ENCODE data around the gene ALG1L2. TPM values are rescaled to one million over a fixed set of nuclear protein-coding genes. Genes with fewer than 3 reads are reported as not detected.
"Not testable (repeated sequence)": the region's sequence is repeated elsewhere in the genome, so short reads cannot be mapped to it uniquely, and the experiment has no call there.

ALG1L2 gene
- total and polyA plus RNA-seq, 10 donors: 0.74 to 2.4 (median 1.8) TPM; not detected in 6

GRCh38 chr3:130125406-130125805 is 43.8 kb downstream of the ALG1L2 start:
- H3K4me1 ChIP-seq; H3K27me3 ChIP-seq (replicated peaks in 1 of 7); DNase-seq; H3K27ac ChIP-seq; H3K4me3 ChIP-seq; intact Hi-C loops (cut with DNase I; ENCODE audit: low total_unique reads); H3K9me3 ChIP-seq; H3K36me3 ChIP-seq: not testable (repeated sequence)
- WGBS, 5 donors: 70 to 97% (median 75%) methylated on average over 2 of the region's 2 CpGs

- H3K9me3 ChIP-seq; H3K36me3 ChIP-seq; H3K4me1 ChIP-seq; DNase-seq; H3K4me3 ChIP-seq; intact Hi-C loops (cut with DNase I; ENCODE audit: low total_unique reads); H3K27ac ChIP-seq; H3K27me3 ChIP-seq (replicated peaks in 1 of 7): not testable (repeated sequence)
- 77 to 86% (median 83%) methylated on average over 7 of the region's 7 CpGs for WGBS, 5 donors
Measured at GRCh38 chr3:130136337-130136736, 54.7 kb downstream of the ALG1L2 start.

- H3K36me3 ChIP-seq; intact Hi-C loops (cut with DNase I; ENCODE audit: low total_unique reads); H3K4me1 ChIP-seq; H3K27ac ChIP-seq; H3K4me3 ChIP-seq; H3K9me3 ChIP-seq; DNase-seq; H3K27me3 ChIP-seq (replicated peaks in 1 of 7): not testable (repeated sequence)
- 82 to 94% (median 86%) methylated on average over 2 of the region's 2 CpGs for WGBS, 5 donors
Measured at GRCh38 chr3:130137685-130138084, 56.1 kb downstream of the ALG1L2 start.

- WGBS, 5 donors: 80 to 88% (median 85%) methylated on average over 6 to 8 of the region's 8 CpGs
Measured at GRCh38 chr3:130138992-130139391, 57.4 kb downstream of the ALG1L2 start.

GRCh38 chr3:130140756-130141155 is 59.1 kb downstream of the ALG1L2 start:
- H3K36me3 ChIP-seq; H3K27ac ChIP-seq; H3K4me3 ChIP-seq; H3K9me3 ChIP-seq; H3K4me1 ChIP-seq; intact Hi-C loops (cut with DNase I; ENCODE audit: low total_unique reads); H3K27me3 ChIP-seq (replicated peaks in 1 of 7); DNase-seq: not testable (repeated sequence)
- 55 to 84% (median 76%) methylated on average over 16 of the region's 16 CpGs for WGBS, 5 donors

More at GRCh38 chr3:130138992-130139391, 57.4 kb downstream of the ALG1L2 start:
- H3K27me3 ChIP-seq (replicated peaks in 1 of 7); H3K27ac ChIP-seq; intact Hi-C loops (cut with DNase I; ENCODE audit: low total_unique reads); H3K4me1 ChIP-seq; H3K4me3 ChIP-seq; H3K36me3 ChIP-seq; DNase-seq; H3K9me3 ChIP-seq: not testable (repeated sequence)

GRCh38 chr3:130143648-130144327 is 62.2 kb downstream of the ALG1L2 start:
- intact Hi-C loops (cut with DNase I; ENCODE audit: low total_unique reads); H3K36me3 ChIP-seq; H3K4me3 ChIP-seq; H3K9me3 ChIP-seq; DNase-seq; H3K4me1 ChIP-seq; H3K27me3 ChIP-seq (replicated peaks in 1 of 7); H3K27ac ChIP-seq: not testable (repeated sequence)
- 74 to 83% (median 79%) methylated on average over 13 of the region's 13 CpGs for WGBS, 5 donors

- H3K4me1 ChIP-seq; H3K27me3 ChIP-seq (replicated peaks in 1 of 7); H3K36me3 ChIP-seq; H3K9me3 ChIP-seq; DNase-seq; intact Hi-C loops (cut with DNase I; ENCODE audit: low total_unique reads); H3K4me3 ChIP-seq; H3K27ac ChIP-seq: not testable (repeated sequence)
- WGBS, 5 donors: 89 to 99% (median 95%) methylated on average over 9 of the region's 9 CpGs
Measured at GRCh38 chr3:130144328-130144650, 62.7 kb downstream of the ALG1L2 start.

GRCh38 chr3:130145456-130145855 is 63.8 kb downstream of the ALG1L2 start:
- intact Hi-C loops (cut with DNase I; ENCODE audit: low total_unique reads): not testable (repeated sequence)
- WGBS, 5 donors: 80 to 92% (median 89%) methylated on average over 5 of the region's 5 CpGs

GRCh38 chr3:130146465-130146864 is 64.8 kb downstream of the ALG1L2 start:
- H3K27ac ChIP-seq: not testable (repeated sequence)

More at GRCh38 chr3:130145456-130145855, 63.8 kb downstream of the ALG1L2 start:
- DNase-seq; H3K27me3 ChIP-seq (replicated peaks in 1 of 7); H3K36me3 ChIP-seq; H3K9me3 ChIP-seq; H3K27ac ChIP-seq; H3K4me3 ChIP-seq; H3K4me1 ChIP-seq: not testable (repeated sequence)

More at GRCh38 chr3:130146465-130146864, 64.8 kb downstream of the ALG1L2 start:
- H3K4me1 ChIP-seq; H3K27me3 ChIP-seq (replicated peaks in 1 of 7); DNase-seq; H3K36me3 ChIP-seq; H3K9me3 ChIP-seq; intact Hi-C loops (cut with DNase I; ENCODE audit: low total_unique reads); H3K4me3 ChIP-seq: not testable (repeated sequence)
- WGBS, 5 donors: 79 to 87% (median 85%) methylated on average over 6 of the region's 6 CpGs

All from spleen (tissue), 11 donors.